Endothelial cell of umbilical vein (primary cell): ENCODE results near the gene EIF4G2. TPM values are rescaled to one million over a fixed set of nuclear protein-coding genes. Genes with fewer than 3 reads are reported as not detected.

Experiments
- BruUV-seq: library from RNA; stranded (reverse); fragments of 400-500 nt; replicated peaks from 2 replicates; lab custom pipeline; 2021; lab: Mats Ljungman, UMichigan
- CTCF ChIA-PET: fragments of 300-600, 350-600 bp; sonication (Branson Sonifier 250); formaldehyde crosslinking; loops from one replicate; lab custom pipeline; 2021; ENCODE audit warnings: antibody characterized with exemption, inconsistent platforms; lab: Charles Lee
- POLR2A ChIA-PET: fragments of 300-600, 350-600 bp; sonication (Branson Sonifier 250); formaldehyde crosslinking; loops from one replicate; lab custom pipeline; 2021; ENCODE audit warnings: antibody characterized with exemption, inconsistent platforms; lab: Charles Lee
- DNase-seq: peaks from one replicate; pipeline ENCODE4 v3.0.0-alpha.2; 2011; ENCODE audit warnings: low read depth, low spot score
- FAIRE-seq: peaks from 2 replicates; lab custom pipeline; 2011; peaks lifted over from hg19 to GRCh38; lab: Jason Lieb, UNC
- H2AFZ ChIP-seq: 2 replicates; pipeline ENCODE4 v1.6.0; 2012; ENCODE audit warnings: low read depth, low read length, control low read depth, inconsistent platforms
- H3K27ac ChIP-seq: 2 replicates; pipeline ENCODE4 v1.5.1; 2011; ENCODE audit warnings: low read depth, mild to moderate bottlenecking, control low read depth, low read length, moderate library complexity; ENCODE audit not compliant: insufficient read depth
- H3K27me3 ChIP-seq, 2 experiments: 2 replicates each; pipeline versions ENCODE4 v1.6.0 to v1.6.1; 2011; ENCODE audit warnings: low read length in 2 of 2, mixed read lengths in 1 of 2; ENCODE audit not compliant: control insufficient read depth in 2 of 2, insufficient read depth in 2 of 2
- H3K36me3 ChIP-seq, 2 experiments: 2 replicates in 1 of 2; 3 replicates in 1 of 2; pipeline ENCODE4 v1.5.1; 2011; ENCODE audit warnings: low read length in 2 of 2, mild to moderate bottlenecking in 1 of 2, moderate library complexity in 1 of 2; ENCODE audit not compliant: control insufficient read depth in 2 of 2, insufficient read depth in 2 of 2; ENCODE audit errors: extremely low read depth in 1 of 2
- H3K4me1 ChIP-seq: 3 replicates; pipeline ENCODE4 v1.5.1; 2011; ENCODE audit warnings: mild to moderate bottlenecking, low read length; ENCODE audit not compliant: control insufficient read depth, insufficient read depth; ENCODE audit errors: extremely low read depth
- H3K4me2 ChIP-seq: 2 replicates; pipeline ENCODE4 v1.6.1; 2011; ENCODE audit warnings: low read length, control low read depth, mixed read lengths; ENCODE audit not compliant: insufficient read depth
- H3K4me3 ChIP-seq, 3 experiments: fragments of 200-600 bp in 1 of 3; sonication (generic), shearing (Covaris generic) in 1 of 3; replicated peaks in 1 of 3; 2 replicates each; pipeline ENCODE4 v1.5.1; 2011 to 2016; ENCODE audit warnings: control low read depth in 3 of 3, low read length in 3 of 3, mild to moderate bottlenecking in 2 of 3, inconsistent platforms in 1 of 3, low read depth in 1 of 3, moderate library complexity in 1 of 3; ENCODE audit not compliant: insufficient read depth in 1 of 3
- H3K79me2 ChIP-seq: 2 replicates; pipeline ENCODE4 v1.6.0; 2012; ENCODE audit warnings: low read length, inconsistent platforms; ENCODE audit not compliant: control insufficient read depth, insufficient read depth
- H3K9ac ChIP-seq: replicated peaks from 2 replicates; pipeline ENCODE3; 2011; ENCODE audit warnings: low read length, control low read depth; ENCODE audit not compliant: insufficient read depth; ENCODE audit errors: extremely low read depth
- H3K9me1 ChIP-seq: replicated peaks from 3 replicates; pipeline ENCODE4 v1.6.0; 2011; ENCODE audit warnings: mild to moderate bottlenecking, low read length; ENCODE audit not compliant: control insufficient read depth, insufficient read depth; ENCODE audit errors: extremely low read depth
- H3K9me3 ChIP-seq: replicated peaks from 2 replicates; pipeline ENCODE4 v1.5.1; 2012; ENCODE audit warnings: low read length, inconsistent platforms; ENCODE audit not compliant: control insufficient read depth, insufficient read depth
- H4K20me1 ChIP-seq: replicated peaks from 2 replicates; pipeline ENCODE3; 2011; ENCODE audit warnings: mild to moderate bottlenecking, low read length; ENCODE audit not compliant: control insufficient read depth, insufficient read depth; ENCODE audit errors: extremely low read depth
- EZH2 ChIP-seq: IDR thresholded peaks from 2 replicates; pipeline ENCODE4 v1.6.1; 2012; ENCODE audit warnings: borderline replicate concordance, low read depth, mild to moderate bottlenecking, moderate library complexity, low read length, inconsistent platforms; ENCODE audit not compliant: severe bottlenecking
- FOS ChIP-seq: IDR thresholded peaks from 2 replicates; pipeline ENCODE4 v1.6.1; 2011; ENCODE audit warnings: mild to moderate bottlenecking, low read length, moderate library complexity, borderline replicate concordance; ENCODE audit not compliant: insufficient read depth
- GATA2 ChIP-seq: IDR thresholded peaks from 2 replicates; pipeline ENCODE4 v1.7.0; 2011; ENCODE audit warnings: low read depth, mild to moderate bottlenecking, moderate library complexity, mixed read lengths, low read length; ENCODE audit not compliant: insufficient read length, insufficient read depth
- JUN ChIP-seq: IDR thresholded peaks from 2 replicates; pipeline ENCODE4 v1.6.1; 2011; ENCODE audit warnings: borderline replicate concordance, low read depth; ENCODE audit not compliant: insufficient read length, insufficient read depth
- MYC ChIP-seq: IDR thresholded peaks from one replicate; pipeline ENCODE4 v1.6.1; 2011; ENCODE audit warnings: mild to moderate bottlenecking, low read depth, low read length
- POLR2A ChIP-seq: IDR thresholded peaks from 2 replicates; pipeline ENCODE4 v1.6.1; 2012; ENCODE audit warnings: low read depth, mild to moderate bottlenecking, control low read depth, low read length
- POLR2AphosphoS5 ChIP-seq: IDR thresholded peaks from 2 replicates; pipeline ENCODE4 v1.6.1; 2012; ENCODE audit warnings: low read depth, mild to moderate bottlenecking, control low read depth, low read length, moderate library complexity; ENCODE audit not compliant: insufficient read depth
- dilution Hi-C: fragments of 300-500 bp; cut with MboI; formaldehyde crosslinking; loops from one replicate; pipeline ENCODE4 v1.15.0; 2019; ENCODE audit warnings: low sequenced_read_pairs; ENCODE audit not compliant: extremely low pct_ligation_motif_present
- intact Hi-C: fragments of 100-400 bp; cut with micrococcal nuclease; formaldehyde crosslinking; loops from one replicate; pipeline ENCODE4 v1.10.0; 2022
- polyA plus RNA-seq, 4 experiments: library from polyadenylated mRNA; depleted of rRNA in 3 of 4; stranded (reverse) in 3 of 4; unstranded in 1 of 4; fragments of >200 nt; gene quantifications; 2 replicates each; pipeline versions ENCODE4 v1.2.1 to v1.2.3, GENCODE V29; 2011 to 2012; ENCODE audit warnings: missing spikeins in 1 of 4
- total RNA-seq: library from RNA; stranded (reverse); gene quantifications from 2 replicates; pipeline ENCODE4 v1.2.3, GENCODE V29; 2021
- TF ChIP-seq, protein P1 (sequence below): IDR thresholded peaks from 2 replicates; pipeline ENCODE4 v1.6.1; 2011; ENCODE audit not compliant: insufficient read depth, insufficient read length
- TF ChIP-seq, protein P2 (sequence below), 2 donors: IDR thresholded peaks; 1 replicate in 1 of 2; 2 replicates in 1 of 2; pipeline ENCODE4 v1.5.1; 2011; ENCODE audit warnings: low read length in 2 of 2, mild to moderate bottlenecking in 2 of 2, moderate library complexity in 2 of 2, control low read depth in 1 of 2, inconsistent platforms in 1 of 2, low read depth in 1 of 2; ENCODE audit not compliant: insufficient read depth in 1 of 2; ENCODE audit errors: extremely low read depth in 1 of 2

The EIF4G2 gene
- total and polyA plus RNA-seq, 2 donors (not counting 3 experiments of a cell fraction or from before 2014, with no cell fraction given): 382 to 1,194 TPM

DNA sequence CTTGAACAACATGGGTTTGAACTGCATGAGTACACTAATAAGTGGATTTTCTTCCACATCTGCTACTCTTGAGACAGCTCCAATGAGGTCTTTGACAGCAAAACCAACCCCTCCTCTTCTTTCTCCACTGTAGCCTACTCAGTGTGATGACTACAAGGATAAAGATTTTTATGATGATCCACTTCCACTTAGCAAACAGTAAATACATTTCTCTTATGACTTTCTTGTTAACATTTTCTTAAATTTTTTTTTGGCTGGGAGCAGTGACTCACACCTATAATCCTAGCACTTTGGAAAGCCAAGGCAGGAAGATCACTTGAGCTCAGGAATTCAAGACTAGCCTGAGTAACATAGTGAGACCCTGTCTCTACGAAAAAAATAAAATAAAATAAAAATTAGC is 9.9 kb upstream of the EIF4G2 start:
- POLR2A ChIA-PET: no interaction called here
- H3K4me2 ChIP-seq: no peak overlapping the region
- intact Hi-C loops: no loop called here

More for the DNA sequence above, 9.9 kb upstream of the EIF4G2 start:
- Histone ChIP-seq H3K27me3 (no peaks in the 10 kb centered on the region), H2AFZ (no peak overlapping the region), H3K27ac (no peak overlapping the region), H3K79me2 (no peaks in the 10 kb centered on the region), H3K4me3 (no peak overlapping the region), H3K9me1 (no peaks in the 10 kb centered on the region), H3K36me3 (no peaks in the 10 kb centered on the region), H3K9ac (no peak overlapping the region), H3K9me3 (no peaks in the 10 kb centered on the region), H3K4me1 (no peaks in the 10 kb centered on the region), H4K20me1 (no peaks in the 10 kb centered on the region)
- CTCF ChIA-PET: no interaction called here
- no peak for DNase-seq
- dilution Hi-C loops: no loop called here
- no peak for FAIRE-seq
- no TSS peak for BruUV-seq
- no peak for TF ChIP-seq POLR2AphosphoS5
- TF ChIP-seq JUN: no peak
- TF ChIP-seq EZH2: no peak
- TF ChIP-seq, protein P1, sequence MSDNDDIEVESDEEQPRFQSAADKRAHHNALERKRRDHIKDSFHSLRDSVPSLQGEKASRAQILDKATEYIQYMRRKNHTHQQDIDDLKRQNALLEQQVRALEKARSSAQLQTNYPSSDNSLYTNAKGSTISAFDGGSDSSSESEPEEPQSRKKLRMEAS: no peak
- TF ChIP-seq, protein P2, sequence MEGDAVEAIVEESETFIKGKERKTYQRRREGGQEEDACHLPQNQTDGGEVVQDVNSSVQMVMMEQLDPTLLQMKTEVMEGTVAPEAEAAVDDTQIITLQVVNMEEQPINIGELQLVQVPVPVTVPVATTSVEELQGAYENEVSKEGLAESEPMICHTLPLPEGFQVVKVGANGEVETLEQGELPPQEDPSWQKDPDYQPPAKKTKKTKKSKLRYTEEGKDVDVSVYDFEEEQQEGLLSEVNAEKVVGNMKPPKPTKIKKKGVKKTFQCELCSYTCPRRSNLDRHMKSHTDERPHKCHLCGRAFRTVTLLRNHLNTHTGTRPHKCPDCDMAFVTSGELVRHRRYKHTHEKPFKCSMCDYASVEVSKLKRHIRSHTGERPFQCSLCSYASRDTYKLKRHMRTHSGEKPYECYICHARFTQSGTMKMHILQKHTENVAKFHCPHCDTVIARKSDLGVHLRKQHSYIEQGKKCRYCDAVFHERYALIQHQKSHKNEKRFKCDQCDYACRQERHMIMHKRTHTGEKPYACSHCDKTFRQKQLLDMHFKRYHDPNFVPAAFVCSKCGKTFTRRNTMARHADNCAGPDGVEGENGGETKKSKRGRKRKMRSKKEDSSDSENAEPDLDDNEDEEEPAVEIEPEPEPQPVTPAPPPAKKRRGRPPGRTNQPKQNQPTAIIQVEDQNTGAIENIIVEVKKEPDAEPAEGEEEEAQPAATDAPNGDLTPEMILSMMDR (IDR thresholded peaks at IDR 0.05; ENCODE audit: extremely low read depth in 1 of 2, insufficient read depth in 1 of 2, low read depth in 1 of 2, low read length in 2 of 2): no peak
- TF ChIP-seq POLR2A: no peak
- no peak for TF ChIP-seq MYC
- no peak for TF ChIP-seq GATA2
- no peak for TF ChIP-seq FOS
